Measurements from ENCODE around the gene CSTF1.

Gene CSTF1

GRCh38 chr20:56442389-56443365 lies 50.2 kb downstream of the CSTF1 start:
- no peak for ATAC-seq
- TF ChIP-seq SNAI2 (CRISPR knock-in tag; IDR thresholded peaks at IDR 0.05) (no peak), ZFP3 (CRISPR knock-in tag; IDR thresholded peaks at IDR 0.05) (no peak)

- no peak for TF ChIP-seq TOX (CRISPR knock-in tag; IDR thresholded peaks at IDR 0.05; ENCODE audit: borderline replicate concordance)
- no peak for TF ChIP-seq GLIS3 (CRISPR knock-in tag; IDR thresholded peaks at IDR 0.05)
- no peak for TF ChIP-seq BACH2 (CRISPR knock-in tag; IDR thresholded peaks at IDR 0.05; ENCODE audit: borderline replicate concordance)
- TF ChIP-seq CSDC2 (CRISPR knock-in tag; IDR thresholded peaks at IDR 0.05): no peak
- no peak for TF ChIP-seq ZFP3 (CRISPR knock-in tag; IDR thresholded peaks at IDR 0.05)
- TF ChIP-seq PPARA (CRISPR knock-in tag; IDR thresholded peaks at IDR 0.05; ENCODE audit: borderline replicate concordance): no peak
- no peak for TF ChIP-seq RARB (CRISPR knock-in tag; IDR thresholded peaks at IDR 0.05)
- no peak for TF ChIP-seq CREB5 (CRISPR knock-in tag; IDR thresholded peaks at IDR 0.05; ENCODE audit: low read depth)
- no peak for TF ChIP-seq ESRRG (CRISPR knock-in tag; IDR thresholded peaks at IDR 0.05)
- TF ChIP-seq, protein P1, sequence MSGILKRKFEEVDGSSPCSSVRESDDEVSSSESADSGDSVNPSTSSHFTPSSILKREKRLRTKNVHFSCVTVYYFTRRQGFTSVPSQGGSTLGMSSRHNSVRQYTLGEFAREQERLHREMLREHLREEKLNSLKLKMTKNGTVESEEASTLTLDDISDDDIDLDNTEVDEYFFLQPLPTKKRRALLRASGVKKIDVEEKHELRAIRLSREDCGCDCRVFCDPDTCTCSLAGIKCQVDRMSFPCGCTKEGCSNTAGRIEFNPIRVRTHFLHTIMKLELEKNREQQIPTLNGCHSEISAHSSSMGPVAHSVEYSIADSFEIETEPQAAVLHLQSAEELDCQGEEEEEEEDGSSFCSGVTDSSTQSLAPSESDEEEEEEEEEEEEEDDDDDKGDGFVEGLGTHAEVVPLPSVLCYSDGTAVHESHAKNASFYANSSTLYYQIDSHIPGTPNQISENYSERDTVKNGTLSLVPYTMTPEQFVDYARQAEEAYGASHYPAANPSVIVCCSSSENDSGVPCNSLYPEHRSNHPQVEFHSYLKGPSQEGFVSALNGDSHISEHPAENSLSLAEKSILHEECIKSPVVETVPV (CRISPR knock-in tag; IDR thresholded peaks at IDR 0.05): no peak
- TF ChIP-seq, protein P2, sequence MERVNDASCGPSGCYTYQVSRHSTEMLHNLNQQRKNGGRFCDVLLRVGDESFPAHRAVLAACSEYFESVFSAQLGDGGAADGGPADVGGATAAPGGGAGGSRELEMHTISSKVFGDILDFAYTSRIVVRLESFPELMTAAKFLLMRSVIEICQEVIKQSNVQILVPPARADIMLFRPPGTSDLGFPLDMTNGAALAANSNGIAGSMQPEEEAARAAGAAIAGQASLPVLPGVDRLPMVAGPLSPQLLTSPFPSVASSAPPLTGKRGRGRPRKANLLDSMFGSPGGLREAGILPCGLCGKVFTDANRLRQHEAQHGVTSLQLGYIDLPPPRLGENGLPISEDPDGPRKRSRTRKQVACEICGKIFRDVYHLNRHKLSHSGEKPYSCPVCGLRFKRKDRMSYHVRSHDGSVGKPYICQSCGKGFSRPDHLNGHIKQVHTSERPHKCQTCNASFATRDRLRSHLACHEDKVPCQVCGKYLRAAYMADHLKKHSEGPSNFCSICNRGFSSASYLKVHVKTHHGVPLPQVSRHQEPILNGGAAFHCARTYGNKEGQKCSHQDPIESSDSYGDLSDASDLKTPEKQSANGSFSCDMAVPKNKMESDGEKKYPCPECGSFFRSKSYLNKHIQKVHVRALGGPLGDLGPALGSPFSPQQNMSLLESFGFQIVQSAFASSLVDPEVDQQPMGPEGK (CRISPR knock-in tag; IDR thresholded peaks at IDR 0.05; ENCODE audit: borderline replicate concordance): no peak
- TF ChIP-seq OSR1 (CRISPR knock-in tag; IDR thresholded peaks at IDR 0.05): no peak
- no peak for TF ChIP-seq ZNF70 (CRISPR knock-in tag; IDR thresholded peaks at IDR 0.05)
- TF ChIP-seq ZNF8 (CRISPR knock-in tag; IDR thresholded peaks at IDR 0.05): no peak
- no peak for TF ChIP-seq ZNF565 (CRISPR knock-in tag; conservative IDR thresholded peaks at IDR 0.05; ENCODE audit: low read depth)
- no peak for TF ChIP-seq ISL1 (CRISPR knock-in tag; IDR thresholded peaks at IDR 0.05)
- TF ChIP-seq ZC3H10 (CRISPR knock-in tag; IDR thresholded peaks at IDR 0.05): no peak
- TF ChIP-seq ARNTL (CRISPR knock-in tag; IDR thresholded peaks at IDR 0.05; ENCODE audit: borderline replicate concordance, low read depth): no peak
- no peak for TF ChIP-seq SNAI2 (CRISPR knock-in tag; IDR thresholded peaks at IDR 0.05)
Measured at GRCh38 chr20:56443654-56444540, 51.5 kb downstream of the CSTF1 start.

DNA sequence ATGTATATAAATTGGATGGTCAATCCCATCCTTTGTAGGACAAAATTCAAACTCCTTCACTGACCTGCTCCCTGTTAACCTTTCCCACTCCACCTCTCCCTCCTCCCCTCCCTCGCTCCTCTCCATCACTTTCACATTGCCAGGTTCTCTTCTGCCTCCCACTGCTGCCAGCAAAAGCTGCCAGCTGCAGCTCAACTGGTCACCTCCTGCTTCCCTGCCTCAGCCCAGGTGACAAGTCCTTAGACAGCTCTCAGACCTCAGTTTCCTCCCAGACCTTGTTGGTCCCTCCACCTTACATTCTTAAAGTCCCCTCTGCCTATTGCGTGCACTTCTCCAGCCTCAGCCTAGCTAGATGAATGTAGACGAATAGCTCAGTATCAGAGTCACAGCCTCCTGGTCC lies 52.7 kb downstream of the CSTF1 start:
- ATAC-seq: no peak
- TF ChIP-seq ESRRG (CRISPR knock-in tag; IDR thresholded peaks at IDR 0.05): no peak
- no peak for TF ChIP-seq ZNF8 (CRISPR knock-in tag; IDR thresholded peaks at IDR 0.05)
- TF ChIP-seq GLIS3 (CRISPR knock-in tag; IDR thresholded peaks at IDR 0.05): no peak
- TF ChIP-seq CSDC2 (CRISPR knock-in tag; IDR thresholded peaks at IDR 0.05): no peak
- TF ChIP-seq SNAI2 (CRISPR knock-in tag; IDR thresholded peaks at IDR 0.05): no peak
- no peak for TF ChIP-seq ZFP3 (CRISPR knock-in tag; IDR thresholded peaks at IDR 0.05)
- TF ChIP-seq ZFP30 (CRISPR knock-in tag; IDR thresholded peaks at IDR 0.05): no peak
- TF ChIP-seq, protein P3, sequence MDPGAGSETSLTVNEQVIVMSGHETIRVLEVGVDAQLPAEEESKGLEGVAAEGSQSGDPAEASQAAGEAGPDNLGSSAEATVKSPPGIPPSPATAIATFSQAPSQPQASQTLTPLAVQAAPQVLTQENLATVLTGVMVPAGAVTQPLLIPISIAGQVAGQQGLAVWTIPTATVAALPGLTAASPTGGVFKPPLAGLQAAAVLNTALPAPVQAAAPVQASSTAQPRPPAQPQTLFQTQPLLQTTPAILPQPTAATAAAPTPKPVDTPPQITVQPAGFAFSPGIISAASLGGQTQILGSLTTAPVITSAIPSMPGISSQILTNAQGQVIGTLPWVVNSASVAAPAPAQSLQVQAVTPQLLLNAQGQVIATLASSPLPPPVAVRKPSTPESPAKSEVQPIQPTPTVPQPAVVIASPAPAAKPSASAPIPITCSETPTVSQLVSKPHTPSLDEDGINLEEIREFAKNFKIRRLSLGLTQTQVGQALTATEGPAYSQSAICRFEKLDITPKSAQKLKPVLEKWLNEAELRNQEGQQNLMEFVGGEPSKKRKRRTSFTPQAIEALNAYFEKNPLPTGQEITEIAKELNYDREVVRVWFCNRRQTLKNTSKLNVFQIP (CRISPR knock-in tag; IDR thresholded peaks at IDR 0.05; ENCODE audit: borderline replicate concordance, low read depth): no peak
- no peak for TF ChIP-seq ARNTL (CRISPR knock-in tag; IDR thresholded peaks at IDR 0.05; ENCODE audit: borderline replicate concordance, low read depth)
- no peak for TF ChIP-seq TCF4 (CRISPR knock-in tag; IDR thresholded peaks at IDR 0.05; ENCODE audit: borderline replicate concordance)
- TF ChIP-seq, protein P4, sequence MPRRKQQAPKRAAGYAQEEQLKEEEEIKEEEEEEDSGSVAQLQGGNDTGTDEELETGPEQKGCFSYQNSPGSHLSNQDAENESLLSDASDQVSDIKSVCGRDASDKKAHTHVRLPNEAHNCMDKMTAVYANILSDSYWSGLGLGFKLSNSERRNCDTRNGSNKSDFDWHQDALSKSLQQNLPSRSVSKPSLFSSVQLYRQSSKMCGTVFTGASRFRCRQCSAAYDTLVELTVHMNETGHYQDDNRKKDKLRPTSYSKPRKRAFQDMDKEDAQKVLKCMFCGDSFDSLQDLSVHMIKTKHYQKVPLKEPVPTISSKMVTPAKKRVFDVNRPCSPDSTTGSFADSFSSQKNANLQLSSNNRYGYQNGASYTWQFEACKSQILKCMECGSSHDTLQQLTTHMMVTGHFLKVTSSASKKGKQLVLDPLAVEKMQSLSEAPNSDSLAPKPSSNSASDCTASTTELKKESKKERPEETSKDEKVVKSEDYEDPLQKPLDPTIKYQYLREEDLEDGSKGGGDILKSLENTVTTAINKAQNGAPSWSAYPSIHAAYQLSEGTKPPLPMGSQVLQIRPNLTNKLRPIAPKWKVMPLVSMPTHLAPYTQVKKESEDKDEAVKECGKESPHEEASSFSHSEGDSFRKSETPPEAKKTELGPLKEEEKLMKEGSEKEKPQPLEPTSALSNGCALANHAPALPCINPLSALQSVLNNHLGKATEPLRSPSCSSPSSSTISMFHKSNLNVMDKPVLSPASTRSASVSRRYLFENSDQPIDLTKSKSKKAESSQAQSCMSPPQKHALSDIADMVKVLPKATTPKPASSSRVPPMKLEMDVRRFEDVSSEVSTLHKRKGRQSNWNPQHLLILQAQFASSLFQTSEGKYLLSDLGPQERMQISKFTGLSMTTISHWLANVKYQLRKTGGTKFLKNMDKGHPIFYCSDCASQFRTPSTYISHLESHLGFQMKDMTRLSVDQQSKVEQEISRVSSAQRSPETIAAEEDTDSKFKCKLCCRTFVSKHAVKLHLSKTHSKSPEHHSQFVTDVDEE (CRISPR knock-in tag; IDR thresholded peaks at IDR 0.05): no peak
- TF ChIP-seq PPARA (CRISPR knock-in tag; IDR thresholded peaks at IDR 0.05; ENCODE audit: borderline replicate concordance): no peak
- TF ChIP-seq, protein P2 (CRISPR knock-in tag; IDR thresholded peaks at IDR 0.05; ENCODE audit: borderline replicate concordance): no peak
- no peak for TF ChIP-seq OSR1 (CRISPR knock-in tag; IDR thresholded peaks at IDR 0.05)
- no peak for TF ChIP-seq BACH2 (CRISPR knock-in tag; IDR thresholded peaks at IDR 0.05; ENCODE audit: borderline replicate concordance)
- TF ChIP-seq RARB (CRISPR knock-in tag; IDR thresholded peaks at IDR 0.05): no peak

More at GRCh38 chr20:56443654-56444540, 51.5 kb downstream of the CSTF1 start:
- no peak for ATAC-seq
